IMR-90 (cell line): Measurements from ENCODE around the gene MTCL1. TPM values are rescaled to one million over a fixed set of nuclear protein-coding genes. Genes with fewer than 3 reads are reported as not detected.

Experiments used
- ATAC-seq: fragments of 200-7000 bp; cut with Tn5 transposase; 2 replicates; pipeline ENCODE4 v1.9.1; 2020; ENCODE audit warnings: low read depth, mild to moderate bottlenecking, moderate library complexity
- BruUV-seq: library from RNA; stranded (reverse); fragments of 400-500 nt; replicated peaks from 2 replicates; lab custom pipeline; 2021; lab: Mats Ljungman, UMichigan
- CTCF ChIA-PET: fragments of 300-600 bp; formaldehyde crosslinking; extraction: SDS; loops from one replicate; lab custom pipeline; 2021; ENCODE audit warnings: antibody characterized with exemption; lab: Yijun Ruan, JAX
- POLR2A ChIA-PET: fragments of 300-600 bp; sonication (Branson Sonifier 250); formaldehyde crosslinking; loops from one replicate; lab custom pipeline; 2022; ENCODE audit warnings: antibody characterized with exemption; ENCODE audit not compliant: unreplicated experiment; lab: Charles Lee
- DNase-seq: peaks from one replicate; pipeline ENCODE4 v3.0.0; 2013
- H2AFZ ChIP-seq: replicated peaks from 2 replicates; pipeline ENCODE3; 2013; ENCODE audit warnings: low read length, mild to moderate bottlenecking; ENCODE audit not compliant: poor library complexity
- H2AK5ac ChIP-seq: 2 replicates; pipeline ENCODE4 v1.6.1; 2013; ENCODE audit warnings: low read depth, low read length, inconsistent platforms
- H2AK9ac ChIP-seq: replicated peaks from 2 replicates; pipeline ENCODE3; 2013; ENCODE audit warnings: mild to moderate bottlenecking, low read depth, low read length, moderate library complexity; ENCODE audit not compliant: poor library complexity
- H2BK120ac ChIP-seq: 2 replicates; pipeline ENCODE4 v1.6.1; 2013; ENCODE audit warnings: low read depth, low read length, inconsistent platforms
- H2BK15ac ChIP-seq: 3 replicates; pipeline ENCODE4 v1.6.1; 2013; ENCODE audit warnings: low read depth, low read length, inconsistent platforms
- H2BK20ac ChIP-seq: 2 replicates; pipeline ENCODE4 v1.6.1; 2013; ENCODE audit warnings: low read depth, mild to moderate bottlenecking, inconsistent platforms, low read length, moderate library complexity
- H2BK5ac ChIP-seq: 2 replicates; pipeline ENCODE4 v1.6.1; 2013; ENCODE audit warnings: mild to moderate bottlenecking, low read depth, low read length, inconsistent platforms; ENCODE audit not compliant: poor library complexity, severe bottlenecking
- H3K14ac ChIP-seq: replicated peaks from 2 replicates; pipeline ENCODE4 v1.6.1; 2013; ENCODE audit warnings: low read depth, low read length, inconsistent platforms
- H3K18ac ChIP-seq: 2 replicates; pipeline ENCODE4 v1.6.1; 2013; ENCODE audit warnings: low read depth, low read length, control low read depth
- H3K23ac ChIP-seq: 2 replicates; pipeline ENCODE4 v1.6.1; 2013; ENCODE audit warnings: low read depth, low read length, inconsistent platforms
- H3K27ac ChIP-seq: 2 replicates; pipeline ENCODE4 v1.5.1; 2013; ENCODE audit warnings: mild to moderate bottlenecking, control low read depth, low read length; ENCODE audit not compliant: insufficient read depth
- H3K27me3 ChIP-seq: 2 replicates; pipeline ENCODE4 v1.6.1; 2013; ENCODE audit warnings: low read length; ENCODE audit not compliant: control insufficient read depth, insufficient read depth
- H3K36me3 ChIP-seq: 2 replicates; pipeline ENCODE4 v1.6.1; 2013; ENCODE audit warnings: low read length, mixed read lengths; ENCODE audit not compliant: control insufficient read depth, insufficient read depth
- H3K4ac ChIP-seq: 2 replicates; pipeline ENCODE4 v1.6.1; 2013; ENCODE audit warnings: low read depth, low read length, inconsistent platforms
- H3K4me1 ChIP-seq: 2 replicates; pipeline ENCODE4 v1.6.1; 2013; ENCODE audit warnings: low read length, mixed read lengths; ENCODE audit not compliant: control insufficient read depth, insufficient read depth
- H3K4me2 ChIP-seq: 2 replicates; pipeline ENCODE4 v1.6.1; 2013; ENCODE audit warnings: low read depth, mild to moderate bottlenecking, control low read depth, low read length, moderate library complexity
- H3K4me3 ChIP-seq: 2 replicates; pipeline ENCODE4 v1.5.1; 2013; ENCODE audit warnings: low read depth, mild to moderate bottlenecking, control low read depth, low read length, moderate library complexity; ENCODE audit not compliant: insufficient read depth
- H3K56ac ChIP-seq: 2 replicates; pipeline ENCODE4 v1.6.1; 2013; ENCODE audit warnings: low read length, inconsistent platforms; ENCODE audit not compliant: insufficient read depth; ENCODE audit errors: extremely low read depth
- H3K79me1 ChIP-seq, 2 experiments: 2 replicates each; pipeline ENCODE4 v1.6.1; 2013; ENCODE audit warnings: low read length in 2 of 2, inconsistent platforms in 1 of 2, low read depth in 1 of 2
- H3K9ac ChIP-seq: 2 replicates; pipeline ENCODE4 v1.6.1; 2013; ENCODE audit warnings: low read depth, low read length, control low read depth
- H3K9me1 ChIP-seq: 2 replicates; pipeline ENCODE4 v1.6.1; 2013; ENCODE audit warnings: low read length, inconsistent platforms; ENCODE audit not compliant: insufficient read depth
- H3K9me3 ChIP-seq: 2 replicates; pipeline ENCODE4 v1.6.1; 2013; ENCODE audit warnings: low read length; ENCODE audit not compliant: control insufficient read depth, insufficient read depth
- H4K20me1 ChIP-seq: 2 replicates; pipeline ENCODE4 v1.6.1; 2013; ENCODE audit warnings: low read length, inconsistent platforms; ENCODE audit not compliant: insufficient read depth
- H4K5ac ChIP-seq: 2 replicates; pipeline ENCODE4 v1.6.1; 2013; ENCODE audit warnings: mild to moderate bottlenecking, low read depth, low read length, control low read depth
- H4K8ac ChIP-seq, 2 experiments: 2 replicates each; pipeline ENCODE4 v1.6.1; 2013; ENCODE audit warnings: low read depth in 2 of 2, low read length in 2 of 2, control low read depth in 1 of 2, inconsistent platforms in 1 of 2
- H4K91ac ChIP-seq: 2 replicates; pipeline ENCODE4 v1.6.1; 2013; ENCODE audit warnings: low read depth, low read length, inconsistent platforms; ENCODE audit not compliant: insufficient read depth
- CEBPB ChIP-seq: IDR thresholded peaks from 2 replicates; pipeline ENCODE4 v1.6.1; 2012; ENCODE audit warnings: low read depth, low read length, improper control_type of control experiment
- CHD1 ChIP-seq: IDR thresholded peaks from 2 replicates; pipeline ENCODE4 v1.6.1; 2012; ENCODE audit warnings: low read depth, low read length, improper control_type of control experiment
- CTCF ChIP-seq: conservative IDR thresholded peaks from 2 replicates; pipeline ENCODE4 v1.5.1; 2012; ENCODE audit warnings: mild to moderate bottlenecking, low read depth, low read length, improper control_type of control experiment
- RCOR1 ChIP-seq: IDR thresholded peaks from 2 replicates; pipeline ENCODE4 v1.6.1; 2012; ENCODE audit warnings: mild to moderate bottlenecking, low read length, improper control_type of control experiment; ENCODE audit not compliant: insufficient replicate concordance
- SMC3 ChIP-seq: fragments of 150-350 bp; IDR thresholded peaks from 2 replicates; pipeline ENCODE4 v1.6.1; 2016; ENCODE audit warnings: low read depth, mild to moderate bottlenecking, antibody characterized with exemption, low read length, moderate library complexity
- WGBS, 2 experiments: methylation state at CpG; one replicate each; pipeline versions ENCODE4 v1.1.5 to v1.1.7; 2013; ENCODE audit warnings: missing lambda C conversion rate in 2 of 2; ENCODE audit not compliant: insufficient read length in 1 of 2; ENCODE audit errors: extremely low coverage in 2 of 2; 5-methylcytosine and 5-hydroxymethylcytosine counted together
- dilution Hi-C: fragments of 300-500 bp; cut with HindIII; formaldehyde crosslinking; loops from one replicate; pipeline ENCODE4 v1.14.3; 2018; ENCODE audit warnings: low sequenced_read_pairs; ENCODE audit not compliant: unreplicated experiment
- in situ Hi-C: fragments of 300-500 bp; cut with MboI; formaldehyde crosslinking; loops from 3 replicates; pipeline ENCODE4 v1.14.3; 2019; ENCODE audit warnings: low sequenced_read_pairs, inconsistent platforms, mixed read lengths
- intact Hi-C: fragments of 100-400 bp; cut with micrococcal nuclease; formaldehyde crosslinking; loops from 2 replicates; pipeline ENCODE4 v1.10.0; 2022
- polyA plus RNA-seq, 3 experiments: library from polyadenylated mRNA; depleted of rRNA; stranded (reverse); fragments of >200 nt; gene quantifications; 2 replicates each; pipeline ENCODE4 v1.2.3, GENCODE V29; 2012; ENCODE audit warnings: low replicate concordance in 1 of 3
- total RNA-seq: library from RNA; depleted of rRNA; stranded (reverse); fragments of >200 nt; gene quantifications from 2 replicates; pipeline ENCODE4 v1.2.3, GENCODE V29; 2012
- TF ChIP-seq, protein P1 (sequence below): fragments of 150-350 bp; IDR thresholded peaks from 2 replicates; pipeline ENCODE4 v1.6.1; 2016; ENCODE audit warnings: low read depth, mild to moderate bottlenecking, low read length, moderate library complexity, borderline replicate concordance

MTCL1 gene
- total and polyA plus RNA-seq, 2 of the 4 experiments (the other 2 are of a cell fraction): 29.0 to 45.3 TPM

- Histone ChIP-seq H3K4me2 (peak overlapping the region; percentile 70), H4K5ac (peak overlapping the region; percentile 96), H2BK20ac (peak overlapping the region; percentile 94), H3K23ac (peak overlapping the region; percentile 95), H2AK5ac (peak overlapping the region; percentile 90), H3K14ac (peak overlapping the region; percentile 93), H3K9me1 (peaks cover 44% of the 10 kb centered on the region), H3K9ac (peak overlapping the region; percentile 47), H2AK9ac (peak overlapping the region; percentile 86), H3K27ac (peak overlapping the region; percentile 90), H2BK5ac (peak overlapping the region; percentile 90), H3K56ac (peak overlapping the region; percentile 53), H4K91ac (peak overlapping the region; percentile 92), H3K4me3 (no peak overlapping the region), H3K18ac (peak overlapping the region; percentile 94), H3K4ac (peak overlapping the region; percentile 96), H2BK15ac (peak overlapping the region; percentile 51; the same call in 2 of the 3 replicates), H3K79me1 (peaks cover 51 to 82% of the 10 kb centered on the region in 2 experiments), H3K36me3 (peaks cover 37% of the 10 kb centered on the region), H3K9me3 (no peaks in the 10 kb centered on the region), H2BK120ac (peak overlapping the region; percentile 96), H4K8ac (peak overlapping the region; percentile 54 to 84), H2AFZ (no peak overlapping the region), H3K4me1 (peaks cover 63% of the 10 kb centered on the region), H4K20me1 (peaks cover 5% of the 10 kb centered on the region; the same call in 1 of the 2 replicates), H3K27me3 (no peaks in the 10 kb centered on the region)
- DNase-seq: no peak
- 67% methylated on average over 7 of the region's 9 CpGs; no CpG with 5 or more reads in 1 of the 2 experiments for WGBS, 2 experiments
- in situ Hi-C loops (no loop called here), dilution Hi-C loops (no loop called here), intact Hi-C loops (no loop called here)
- ChIA-PET CTCF (no interaction called here), POLR2A (interaction anchor here (0.6 kb wide), 1 partner anchor 49 kb away, joined by 3 read pairs; no protein-coding TSS in a partner anchor)
- ATAC-seq: no peak
- BruUV-seq: no TSS peak
- TF ChIP-seq SMC3: no peak
- no peak for TF ChIP-seq RCOR1
- no peak for TF ChIP-seq CTCF
- TF ChIP-seq, protein P1, sequence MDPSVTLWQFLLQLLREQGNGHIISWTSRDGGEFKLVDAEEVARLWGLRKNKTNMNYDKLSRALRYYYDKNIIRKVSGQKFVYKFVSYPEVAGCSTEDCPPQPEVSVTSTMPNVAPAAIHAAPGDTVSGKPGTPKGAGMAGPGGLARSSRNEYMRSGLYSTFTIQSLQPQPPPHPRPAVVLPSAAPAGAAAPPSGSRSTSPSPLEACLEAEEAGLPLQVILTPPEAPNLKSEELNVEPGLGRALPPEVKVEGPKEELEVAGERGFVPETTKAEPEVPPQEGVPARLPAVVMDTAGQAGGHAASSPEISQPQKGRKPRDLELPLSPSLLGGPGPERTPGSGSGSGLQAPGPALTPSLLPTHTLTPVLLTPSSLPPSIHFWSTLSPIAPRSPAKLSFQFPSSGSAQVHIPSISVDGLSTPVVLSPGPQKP: no peak
- TF ChIP-seq CHD1: no peak
- TF ChIP-seq CEBPB: no peak
These were observed 46.3 kb downstream of the MTCL1 start for GRCh38 chr18:8751692-8752091.
